WERI-Rb-1 (cell line): ENCODE measurements around the gene SMIM38.
"Not testable (repeated sequence)": the region's sequence is repeated elsewhere in the genome, so short reads cannot be mapped to it uniquely, and the experiment has no call there.

Source experiments
- DNase-seq: peaks from one replicate; pipeline ENCODE4 v3.0.0-alpha.2; 2020
- H3K27ac ChIP-seq: fragments of 250-450 bp; sonication (Bioruptor Pico); 2 replicates; pipeline ENCODE4 v1.5.1; 2020; ENCODE audit warnings: mild to moderate bottlenecking, moderate library complexity
- H3K27me3 ChIP-seq: fragments of 250-450 bp; sonication (Bioruptor Pico); 2 replicates; pipeline ENCODE4 v1.5.1; 2021; ENCODE audit warnings: mild to moderate bottlenecking, low read depth, moderate library complexity; ENCODE audit not compliant: insufficient read depth, severe bottlenecking
- H3K36me3 ChIP-seq: fragments of 250-450 bp; sonication (Bioruptor Pico); 2 replicates; pipeline ENCODE4 v1.5.1; 2020; ENCODE audit warnings: mild to moderate bottlenecking, moderate library complexity
- H3K4me3 ChIP-seq: 2 replicates; pipeline ENCODE4 v1.5.1; 2011; ENCODE audit warnings: low read depth, mild to moderate bottlenecking, control low read depth, low read length
- H3K9me3 ChIP-seq: fragments of 250-450 bp; sonication (Bioruptor Pico); 2 replicates; pipeline ENCODE4 v1.5.1; 2021; ENCODE audit warnings: mild to moderate bottlenecking, moderate library complexity; ENCODE audit not compliant: severe bottlenecking
- TF ChIP-seq, protein P1 (sequence below): IDR thresholded peaks from 2 replicates; pipeline ENCODE4 v1.5.1; 2011; ENCODE audit warnings: low read depth, mild to moderate bottlenecking, control low read depth, inconsistent platforms, low read length

The SMIM38 gene

GRCh38 chr11:69133251-69133650, 22.5 kb upstream of the SMIM38 start:
- DNase-seq = no peak
- no peaks in the 10 kb centered on the region for H3K36me3 ChIP-seq
- no peak overlapping the region for H3K4me3 ChIP-seq
- no peaks in the 10 kb centered on the region for H3K27me3 ChIP-seq
- TF ChIP-seq, protein P1, sequence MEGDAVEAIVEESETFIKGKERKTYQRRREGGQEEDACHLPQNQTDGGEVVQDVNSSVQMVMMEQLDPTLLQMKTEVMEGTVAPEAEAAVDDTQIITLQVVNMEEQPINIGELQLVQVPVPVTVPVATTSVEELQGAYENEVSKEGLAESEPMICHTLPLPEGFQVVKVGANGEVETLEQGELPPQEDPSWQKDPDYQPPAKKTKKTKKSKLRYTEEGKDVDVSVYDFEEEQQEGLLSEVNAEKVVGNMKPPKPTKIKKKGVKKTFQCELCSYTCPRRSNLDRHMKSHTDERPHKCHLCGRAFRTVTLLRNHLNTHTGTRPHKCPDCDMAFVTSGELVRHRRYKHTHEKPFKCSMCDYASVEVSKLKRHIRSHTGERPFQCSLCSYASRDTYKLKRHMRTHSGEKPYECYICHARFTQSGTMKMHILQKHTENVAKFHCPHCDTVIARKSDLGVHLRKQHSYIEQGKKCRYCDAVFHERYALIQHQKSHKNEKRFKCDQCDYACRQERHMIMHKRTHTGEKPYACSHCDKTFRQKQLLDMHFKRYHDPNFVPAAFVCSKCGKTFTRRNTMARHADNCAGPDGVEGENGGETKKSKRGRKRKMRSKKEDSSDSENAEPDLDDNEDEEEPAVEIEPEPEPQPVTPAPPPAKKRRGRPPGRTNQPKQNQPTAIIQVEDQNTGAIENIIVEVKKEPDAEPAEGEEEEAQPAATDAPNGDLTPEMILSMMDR = no peak
- peaks cover 13% of the 10 kb centered on the region for H3K9me3 ChIP-seq
- no peak overlapping the region for H3K27ac ChIP-seq

- DNase-seq, H3K4me3 ChIP-seq: not testable (repeated sequence)
Observed at GRCh38 chr11:69134182-69134581, 21.6 kb upstream of the SMIM38 start.

GRCh38 chr11:69134957-69135356, 20.8 kb upstream of the SMIM38 start:
- TF ChIP-seq, protein P1 = no peak
- Histone ChIP-seq H3K4me3 (no peak overlapping the region), H3K36me3 (no peaks in the 10 kb centered on the region), H3K9me3 (peaks cover 6% of the 10 kb centered on the region), H3K27ac (no peak overlapping the region), H3K27me3 (no peaks in the 10 kb centered on the region)
- no peak for DNase-seq

More at GRCh38 chr11:69134182-69134581, 21.6 kb upstream of the SMIM38 start:
- not testable (repeated sequence) for H3K36me3 ChIP-seq, H3K27me3 ChIP-seq, H3K9me3 ChIP-seq, H3K27ac ChIP-seq

GRCh38 chr11:69135420-69136363, 20.0 kb upstream of the SMIM38 start:
- Histone ChIP-seq H3K9me3 (peaks cover 6% of the 10 kb centered on the region), H3K27ac (no peak overlapping the region), H3K27me3 (no peaks in the 10 kb centered on the region), H3K36me3 (no peaks in the 10 kb centered on the region), H3K4me3 (no peak overlapping the region)
- TF ChIP-seq, protein P1 = no peak
- DNase-seq = no peak

GRCh38 chr11:69136471-69136870, 19.3 kb upstream of the SMIM38 start:
- no peaks in the 10 kb centered on the region for H3K27me3 ChIP-seq
- H3K4me3 ChIP-seq = no peak overlapping the region
- TF ChIP-seq, protein P1 = no peak
- H3K9me3 ChIP-seq = peaks cover 6% of the 10 kb centered on the region
- no peaks in the 10 kb centered on the region for H3K36me3 ChIP-seq
- H3K27ac ChIP-seq = no peak overlapping the region
- DNase-seq = no peak

GRCh38 chr11:69137151-69137844, 18.4 kb upstream of the SMIM38 start:
- H3K27ac ChIP-seq = no peak overlapping the region
- H3K4me3 ChIP-seq = no peak overlapping the region
- peaks cover 6% of the 10 kb centered on the region for H3K9me3 ChIP-seq
- TF ChIP-seq, protein P1 = no peak
- no peaks in the 10 kb centered on the region for H3K36me3 ChIP-seq
- no peak for DNase-seq
- no peaks in the 10 kb centered on the region for H3K27me3 ChIP-seq
